HUES6 (cell line): ENCODE data around the gene GBP5.
"Not testable (repeated sequence)": the region's sequence is repeated elsewhere in the genome, so short reads cannot be mapped to it uniquely, and the experiment has no call there.

ENCODE experiments used
- H3K27ac ChIP-seq: 2 replicates; pipeline ENCODE4 v1.7.0; 2013; ENCODE audit warnings: low read depth, mild to moderate bottlenecking, low read length, inconsistent platforms
- H3K27me3 ChIP-seq: 2 replicates; pipeline ENCODE4 v1.6.1; 2013; ENCODE audit warnings: low read length; ENCODE audit not compliant: control insufficient read depth, insufficient read depth
- H3K36me3 ChIP-seq: 2 replicates; pipeline ENCODE4 v1.6.1; 2013; ENCODE audit warnings: low read length; ENCODE audit not compliant: control insufficient read depth, insufficient read depth
- H3K4me1 ChIP-seq: 2 replicates; pipeline ENCODE4 v1.6.1; 2013; ENCODE audit warnings: low read length; ENCODE audit not compliant: control insufficient read depth, insufficient read depth
- H3K4me3 ChIP-seq: 2 replicates; pipeline ENCODE4 v1.5.1; 2013; ENCODE audit warnings: low read depth, low read length
- H3K9ac ChIP-seq: one replicate; pipeline ENCODE4 v1.6.1; 2013; ENCODE audit warnings: mild to moderate bottlenecking, low read length
- H3K9me3 ChIP-seq: 2 replicates; pipeline ENCODE4 v1.6.1; 2013; ENCODE audit warnings: low read depth, low read length; ENCODE audit not compliant: control insufficient read depth, insufficient read depth

GBP5 gene

GRCh38 chr1:89260042-89260441, 12.6 kb downstream of the GBP5 start:
- no peaks in the 10 kb centered on the region for H3K27me3 ChIP-seq
- no peak overlapping the region for H3K27ac ChIP-seq
- peaks cover 15% of the 10 kb centered on the region; the same call in 1 of the 2 replicates for H3K4me1 ChIP-seq
- H3K9ac ChIP-seq = no peak overlapping the region
- H3K36me3 ChIP-seq = no peaks in the 10 kb centered on the region
- no peaks in the 10 kb centered on the region for H3K9me3 ChIP-seq
- no peak overlapping the region for H3K4me3 ChIP-seq

- no peak overlapping the region for H3K27ac ChIP-seq
- no peaks in the 10 kb centered on the region for H3K27me3 ChIP-seq
- peaks cover 15% of the 10 kb centered on the region; the same call in 1 of the 2 replicates for H3K4me1 ChIP-seq
- H3K9ac ChIP-seq = no peak overlapping the region
- no peak overlapping the region for H3K4me3 ChIP-seq
- no peaks in the 10 kb centered on the region for H3K36me3 ChIP-seq
- no peaks in the 10 kb centered on the region for H3K9me3 ChIP-seq
Measured at GRCh38 chr1:89259283-89259971, 13.2 kb downstream of the GBP5 start.

GRCh38 chr1:89257041-89257440, 15.6 kb downstream of the GBP5 start:
- H3K9me3 ChIP-seq = no peaks in the 10 kb centered on the region
- no peak overlapping the region for H3K4me3 ChIP-seq
- H3K4me1 ChIP-seq = peaks cover 11% of the 10 kb centered on the region; the same call in 1 of the 2 replicates
- H3K36me3 ChIP-seq = no peaks in the 10 kb centered on the region
- H3K27me3 ChIP-seq = no peaks in the 10 kb centered on the region
- no peak overlapping the region for H3K9ac ChIP-seq
- H3K27ac ChIP-seq = no peak overlapping the region

- H3K9ac ChIP-seq, H3K27me3 ChIP-seq, H3K4me3 ChIP-seq, H3K27ac ChIP-seq, H3K36me3 ChIP-seq, H3K9me3 ChIP-seq, H3K4me1 ChIP-seq: not testable (repeated sequence)
Measured at GRCh38 chr1:89255581-89255980, 17.1 kb downstream of the GBP5 start.

GRCh38 chr1:89254658-89255287, 17.9 kb downstream of the GBP5 start:
- Histone ChIP-seq H3K27ac (no peak overlapping the region), H3K36me3 (no peaks in the 10 kb centered on the region), H3K4me3 (no peak overlapping the region), H3K9ac (no peak overlapping the region), H3K4me1 (no peaks in the 10 kb centered on the region), H3K27me3 (no peaks in the 10 kb centered on the region), H3K9me3 (no peaks in the 10 kb centered on the region)

- Histone ChIP-seq H3K4me1 (peaks cover 4% of the 10 kb centered on the region; the same call in 1 of the 2 replicates), H3K9ac (no peak overlapping the region), H3K27me3 (no peaks in the 10 kb centered on the region), H3K27ac (no peak overlapping the region), H3K9me3 (no peaks in the 10 kb centered on the region), H3K36me3 (no peaks in the 10 kb centered on the region), H3K4me3 (no peak overlapping the region)
Measured at GRCh38 chr1:89243046-89243445, 29.6 kb downstream of the GBP5 start.
